ENCODE results near the gene PPARA. TPM values are rescaled to one million over a fixed set of nuclear protein-coding genes. Genes with fewer than 3 reads are reported as not detected.
"Not testable (repeated sequence)": the region's sequence is repeated elsewhere in the genome, so short reads cannot be mapped to it uniquely, and the experiment has no call there.

PPARA gene
- total and polyA plus RNA-seq, 2 donors (not counting 3 experiments of a cell fraction or from before 2014, with no cell fraction given): 3.1 to 10.7 TPM

GRCh38 chr22:46139417-46139816 is 10.9 kb upstream of the PPARA start:
- DNase-seq (ENCODE audit: low read depth, low spot score); H4K20me1 ChIP-seq (replicated peaks; ENCODE audit: control insufficient read depth, extremely low read depth, insufficient read depth, low read length); intact Hi-C loops (cut with micrococcal nuclease); CTCF ChIA-PET; H3K9ac ChIP-seq (replicated peaks; ENCODE audit: extremely low read depth, insufficient read depth, low read length); H3K27ac ChIP-seq (ENCODE audit: insufficient read depth, low read depth, low read length); H3K4me1 ChIP-seq (ENCODE audit: control insufficient read depth, extremely low read depth, insufficient read depth, low read length); H3K79me2 ChIP-seq (ENCODE audit: control insufficient read depth, insufficient read depth, low read length); H3K9me3 ChIP-seq (replicated peaks; ENCODE audit: control insufficient read depth, insufficient read depth, low read length); H3K27me3 ChIP-seq (ENCODE audit: control insufficient read depth in 2 of 2, insufficient read depth in 2 of 2, low read length in 2 of 2); dilution Hi-C loops (cut with MboI; ENCODE audit: extremely low pct_ligation_motif_present, low sequenced_read_pairs); H3K36me3 ChIP-seq (ENCODE audit: control insufficient read depth in 2 of 2, extremely low read depth in 1 of 2, insufficient read depth in 2 of 2, low read length in 2 of 2); BruUV-seq (replicated peaks); H2AFZ ChIP-seq (ENCODE audit: low read depth, low read length); H3K4me3 ChIP-seq (replicated peaks in 1 of 3; ENCODE audit: insufficient read depth in 1 of 3, low read depth in 1 of 3, low read length in 3 of 3); H3K4me2 ChIP-seq (ENCODE audit: insufficient read depth, low read length); POLR2A ChIA-PET; H3K9me1 ChIP-seq (replicated peaks; ENCODE audit: control insufficient read depth, extremely low read depth, insufficient read depth, low read length); FAIRE-seq: not testable (repeated sequence)

- no peak overlapping the region for H3K9ac ChIP-seq (replicated peaks; ENCODE audit: extremely low read depth, insufficient read depth, low read length)
- BruUV-seq (replicated peaks): no TSS peak
- H3K27me3 ChIP-seq (ENCODE audit: control insufficient read depth in 2 of 2, insufficient read depth in 2 of 2, low read length in 2 of 2): peaks cover 5% of the 10 kb centered on the region in 2 experiments
- no peaks in the 10 kb centered on the region for H3K4me1 ChIP-seq (ENCODE audit: control insufficient read depth, extremely low read depth, insufficient read depth, low read length)
- no peak for FAIRE-seq
- no peak for DNase-seq (ENCODE audit: low read depth, low spot score)
- CTCF ChIA-PET: no interaction called here
- H3K27ac ChIP-seq (ENCODE audit: insufficient read depth, low read depth, low read length): no peak overlapping the region
- no peaks in the 10 kb centered on the region for H3K9me3 ChIP-seq (replicated peaks; ENCODE audit: control insufficient read depth, insufficient read depth, low read length)
- H4K20me1 ChIP-seq (replicated peaks; ENCODE audit: control insufficient read depth, extremely low read depth, insufficient read depth, low read length): no peaks in the 10 kb centered on the region
- H2AFZ ChIP-seq (ENCODE audit: low read depth, low read length): no peak overlapping the region
- TF ChIP-seq GATA2 (IDR thresholded peaks at IDR 0.05; ENCODE audit: insufficient read depth, insufficient read length, low read depth, low read length) (no peak), MAX (IDR thresholded peaks at IDR 0.05; ENCODE audit: insufficient read depth, insufficient read length) (no peak), POLR2AphosphoS5 (IDR thresholded peaks at IDR 0.05; ENCODE audit: insufficient read depth, low read depth, low read length) (no peak), POLR2A (IDR thresholded peaks at IDR 0.05; ENCODE audit: low read depth, low read length) (no peak), JUN (IDR thresholded peaks at IDR 0.05; ENCODE audit: borderline replicate concordance, insufficient read depth, insufficient read length, low read depth) (no peak), EZH2 (IDR thresholded peaks at IDR 0.05; ENCODE audit: borderline replicate concordance, low read depth, low read length, severe bottlenecking) (no peak), CTCF (IDR thresholded peaks at IDR 0.05; ENCODE audit: extremely low read depth in 1 of 2, insufficient read depth in 1 of 2, low read depth in 1 of 2, low read length in 2 of 2) (no peak), FOS (IDR thresholded peaks at IDR 0.05; ENCODE audit: borderline replicate concordance, insufficient read depth, low read length) (no peak), MYC (IDR thresholded peaks at IDR 0.05; ENCODE audit: low read depth, low read length) (no peak)
- H3K36me3 ChIP-seq (ENCODE audit: control insufficient read depth in 2 of 2, extremely low read depth in 1 of 2, insufficient read depth in 2 of 2, low read length in 2 of 2): no peaks in the 10 kb centered on the region
- no peak overlapping the region for H3K4me2 ChIP-seq (ENCODE audit: insufficient read depth, low read length)
- dilution Hi-C loops (cut with MboI; ENCODE audit: extremely low pct_ligation_motif_present, low sequenced_read_pairs) (no loop called here), intact Hi-C loops (cut with micrococcal nuclease) (no loop called here)
- no peaks in the 10 kb centered on the region for H3K9me1 ChIP-seq (replicated peaks; ENCODE audit: control insufficient read depth, extremely low read depth, insufficient read depth, low read length)
- no peak overlapping the region for H3K4me3 ChIP-seq (replicated peaks in 1 of 3; ENCODE audit: insufficient read depth in 1 of 3, low read depth in 1 of 3, low read length in 3 of 3)
- H3K79me2 ChIP-seq (ENCODE audit: control insufficient read depth, insufficient read depth, low read length): no peaks in the 10 kb centered on the region
- POLR2A ChIA-PET: no interaction called here
These were observed 10.4 kb upstream of the PPARA start for GRCh38 chr22:46139895-46140350.
